Uterus (tissue), 4 donors: ENCODE measurements around the gene TM9SF1. TPM values are rescaled to one million over a fixed set of nuclear protein-coding genes. Genes with fewer than 3 reads are reported as not detected.
A peak's percentile ranks its signal among the peaks of the same experiment; 100 is the strongest.

Source experiments
- DNase-seq, 2 donors: peaks; one replicate each; pipeline ENCODE4 v3.0.0-alpha.2; 2019 to 2020
- H3K27ac ChIP-seq, 2 donors: fragments of 200-600 bp; sonication (generic); 1 replicate in 1 of 2; 2 replicates in 1 of 2; pipeline ENCODE4 v1.5.1; 2016 to 2018
- H3K27me3 ChIP-seq, 2 donors: fragments of 200-600 bp; sonication (generic); one replicate each; pipeline ENCODE4 v1.5.1; 2018 to 2019; ENCODE audit warnings: control low read depth in 1 of 2
- H3K36me3 ChIP-seq, 2 donors: fragments of 200-600 bp; sonication (generic); one replicate each; pipeline ENCODE4 v1.5.1; 2019; ENCODE audit warnings: control low read depth in 1 of 2
- H3K4me1 ChIP-seq, 2 donors: fragments of 200-600 bp; sonication (generic); one replicate each; pipeline ENCODE4 v1.5.1; 2018 to 2019; ENCODE audit warnings: control low read depth in 1 of 2
- H3K4me3 ChIP-seq, 2 donors: fragments of 200-600 bp; sonication (generic); 1 replicate in 1 of 2; 2 replicates in 1 of 2; pipeline ENCODE4 v1.5.1; 2018 to 2019; ENCODE audit warnings: mild to moderate bottlenecking in 1 of 2
- H3K9me3 ChIP-seq, 2 donors: fragments of 200-600 bp; sonication (generic); one replicate each; pipeline ENCODE4 v1.5.1; 2019; ENCODE audit warnings: control low read depth in 1 of 2
- CTCF ChIP-seq, 4 experiments: fragments of 200-600 bp in 2 of 4; fragments of 450-650 bp in 2 of 4; sonication (generic) in 2 of 4; IDR thresholded peaks; one replicate each; pipeline ENCODE4 v1.5.1; 2016 to 2019; ENCODE audit warnings: antibody characterized with exemption in 4 of 4, mild to moderate bottlenecking in 2 of 4, moderate library complexity in 1 of 4
- POLR2A ChIP-seq, 2 donors: fragments of 450-650 bp; IDR thresholded peaks; one replicate each; pipeline ENCODE4 v1.6.1; 2016; ENCODE audit warnings: antibody characterized with exemption in 2 of 2, mild to moderate bottlenecking in 1 of 2, moderate library complexity in 1 of 2
- intact Hi-C: fragments of 100-400 bp; cut with DNase I; formaldehyde crosslinking; loops from one replicate; pipeline ENCODE4 v1.15.1; 2023; ENCODE audit warnings: low total_unique reads
- total RNA-seq, 4 donors: library from RNA; depleted of rRNA in 3 of 4; stranded (reverse); fragments of >200 nt in 3 of 4; gene quantifications; one replicate each; pipeline versions ENCODE4 v1.1.0 to v1.2.4, GENCODE V29; 2014 to 2023
- donor health status: DM: yes; HTN: yes; CAD: no.

TM9SF1 gene
- total RNA-seq, 4 donors from 2014 or later, result 31.2 to 79.8 (median 52.4) TPM

- Histone ChIP-seq H3K4me1 (no peaks in the 10 kb centered on the region), H3K4me3 (no peak overlapping the region), H3K27me3 (no peaks in the 10 kb centered on the region), H3K27ac (no peak overlapping the region), H3K36me3 (no peaks in the 10 kb centered on the region), H3K9me3 (no peaks in the 10 kb centered on the region)
- intact Hi-C loops, result no loop called here
- DNase-seq, result no peak
- TF ChIP-seq POLR2A (IDR thresholded peaks at IDR 0.05), result no peak
- no peak for TF ChIP-seq CTCF (IDR thresholded peaks at IDR 0.05)
Measured at GRCh38 chr14:24177041-24177825, 18.0 kb downstream of the TM9SF1 start.

GRCh38 chr14:24176599-24176998 is 18.6 kb downstream of the TM9SF1 start:
- no peak for DNase-seq
- Histone ChIP-seq H3K36me3 (no peaks in the 10 kb centered on the region), H3K27ac (no peak overlapping the region), H3K4me3 (no peak overlapping the region), H3K4me1 (no peaks in the 10 kb centered on the region), H3K9me3 (no peaks in the 10 kb centered on the region), H3K27me3 (no peaks in the 10 kb centered on the region)
- intact Hi-C loops, result no loop called here
- no peak for TF ChIP-seq CTCF (IDR thresholded peaks at IDR 0.05)
- TF ChIP-seq POLR2A (IDR thresholded peaks at IDR 0.05), result no peak

- H3K4me1 ChIP-seq, result no peaks in the 10 kb centered on the region
- no peaks in the 10 kb centered on the region for H3K36me3 ChIP-seq
- no peaks in the 10 kb centered on the region for H3K9me3 ChIP-seq
- no peaks in the 10 kb centered on the region for H3K27me3 ChIP-seq
- no peak for DNase-seq
- TF ChIP-seq POLR2A (IDR thresholded peaks at IDR 0.05) (no peak), CTCF (IDR thresholded peaks at IDR 0.05) (no peak)
- H3K27ac ChIP-seq, result peak overlapping the region in 1 of 2 donors; percentile 26
- intact Hi-C loops, result no loop called here
- no peak overlapping the region for H3K4me3 ChIP-seq
Measured at GRCh38 chr14:24172871-24173281, 22.4 kb downstream of the TM9SF1 start.

GRCh38 chr14:24172261-24172860 is 22.9 kb downstream of the TM9SF1 start:
- Histone ChIP-seq H3K36me3 (no peaks in the 10 kb centered on the region), H3K27ac (peak overlapping the region in 1 of 2 donors; percentile 26), H3K4me1 (no peaks in the 10 kb centered on the region), H3K27me3 (no peaks in the 10 kb centered on the region), H3K9me3 (no peaks in the 10 kb centered on the region), H3K4me3 (peak overlapping the region; percentile 25 to 27)
- DNase-seq, result no peak
- intact Hi-C loops, result no loop called here
- no peak for TF ChIP-seq CTCF (IDR thresholded peaks at IDR 0.05)
- TF ChIP-seq POLR2A (IDR thresholded peaks at IDR 0.05), result no peak
